AG10803 (cell line): Measurements from ENCODE around the gene TMEM35A.
"Not testable (repeated sequence)": the region's sequence is repeated elsewhere in the genome, so short reads cannot be mapped to it uniquely, and the experiment has no call there.

ENCODE experiments used
- DNase-seq: peaks from one replicate; pipeline ENCODE4 v3.0.0; 2010; ENCODE audit warnings: low read depth
- H3K4me3 ChIP-seq: 2 replicates; pipeline ENCODE4 v1.5.1; 2011; ENCODE audit warnings: mild to moderate bottlenecking, low read length, control low read depth
- TF ChIP-seq, protein P1 (sequence below): conservative IDR thresholded peaks from 2 replicates; pipeline ENCODE4 v1.5.1; 2011; ENCODE audit warnings: mild to moderate bottlenecking, low read length, control low read depth, inconsistent platforms

Gene TMEM35A, protein sequence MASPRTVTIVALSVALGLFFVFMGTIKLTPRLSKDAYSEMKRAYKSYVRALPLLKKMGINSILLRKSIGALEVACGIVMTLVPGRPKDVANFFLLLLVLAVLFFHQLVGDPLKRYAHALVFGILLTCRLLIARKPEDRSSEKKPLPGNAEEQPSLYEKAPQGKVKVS

DNA sequence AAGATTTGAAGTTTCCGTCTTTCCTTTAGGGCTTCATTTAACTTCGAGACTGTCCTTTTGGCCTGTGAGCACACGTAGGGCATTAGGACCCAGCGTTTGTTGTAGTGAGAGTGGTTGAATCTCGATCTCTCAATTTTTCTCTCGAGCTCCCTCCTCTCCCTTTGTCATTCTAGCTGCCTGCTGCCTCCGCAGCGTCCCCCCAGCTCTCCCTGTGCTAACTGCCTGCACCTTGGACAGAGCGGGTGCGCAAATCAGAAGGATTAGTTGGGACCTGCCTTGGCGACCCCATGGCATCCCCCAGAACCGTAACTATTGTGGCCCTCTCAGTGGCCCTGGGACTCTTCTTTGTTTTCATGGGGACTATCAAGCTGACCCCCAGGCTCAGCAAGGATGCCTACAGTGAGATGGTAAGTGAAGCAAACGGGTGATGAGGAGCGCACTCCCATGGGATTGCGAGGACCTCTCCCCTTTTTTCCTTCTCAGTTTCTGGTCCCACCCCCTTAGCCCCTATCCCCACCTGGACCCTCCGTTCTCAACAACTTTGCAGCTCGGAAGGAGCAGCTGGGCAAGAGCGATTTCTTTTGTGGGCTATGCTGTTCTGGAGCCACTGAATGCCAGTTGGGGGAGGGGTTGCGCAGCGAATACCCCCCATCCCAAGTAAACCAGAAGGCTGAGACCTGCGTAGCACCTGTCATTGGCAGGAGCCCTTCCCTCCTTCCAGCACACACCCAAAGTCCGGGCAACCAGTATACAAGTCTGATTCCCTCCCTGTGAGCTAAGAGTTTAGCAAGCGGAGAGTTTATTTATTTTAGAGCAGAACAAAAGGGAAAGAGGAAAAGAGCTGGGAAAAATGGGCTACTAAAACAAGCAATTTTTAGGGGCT is at the start of gene TMEM35A:
TSS of gene TMEM35A (plus strand) at position 164 of the 883 bp plus-strand sequence. CDS start at position 288, 124 bp downstream.
- H3K4me3 ChIP-seq: peak within 1 kb of the TSS; percentile 56
- peak; percentile 15 for DNase-seq
- TF ChIP-seq, protein P1, sequence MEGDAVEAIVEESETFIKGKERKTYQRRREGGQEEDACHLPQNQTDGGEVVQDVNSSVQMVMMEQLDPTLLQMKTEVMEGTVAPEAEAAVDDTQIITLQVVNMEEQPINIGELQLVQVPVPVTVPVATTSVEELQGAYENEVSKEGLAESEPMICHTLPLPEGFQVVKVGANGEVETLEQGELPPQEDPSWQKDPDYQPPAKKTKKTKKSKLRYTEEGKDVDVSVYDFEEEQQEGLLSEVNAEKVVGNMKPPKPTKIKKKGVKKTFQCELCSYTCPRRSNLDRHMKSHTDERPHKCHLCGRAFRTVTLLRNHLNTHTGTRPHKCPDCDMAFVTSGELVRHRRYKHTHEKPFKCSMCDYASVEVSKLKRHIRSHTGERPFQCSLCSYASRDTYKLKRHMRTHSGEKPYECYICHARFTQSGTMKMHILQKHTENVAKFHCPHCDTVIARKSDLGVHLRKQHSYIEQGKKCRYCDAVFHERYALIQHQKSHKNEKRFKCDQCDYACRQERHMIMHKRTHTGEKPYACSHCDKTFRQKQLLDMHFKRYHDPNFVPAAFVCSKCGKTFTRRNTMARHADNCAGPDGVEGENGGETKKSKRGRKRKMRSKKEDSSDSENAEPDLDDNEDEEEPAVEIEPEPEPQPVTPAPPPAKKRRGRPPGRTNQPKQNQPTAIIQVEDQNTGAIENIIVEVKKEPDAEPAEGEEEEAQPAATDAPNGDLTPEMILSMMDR: no peak

DNA sequence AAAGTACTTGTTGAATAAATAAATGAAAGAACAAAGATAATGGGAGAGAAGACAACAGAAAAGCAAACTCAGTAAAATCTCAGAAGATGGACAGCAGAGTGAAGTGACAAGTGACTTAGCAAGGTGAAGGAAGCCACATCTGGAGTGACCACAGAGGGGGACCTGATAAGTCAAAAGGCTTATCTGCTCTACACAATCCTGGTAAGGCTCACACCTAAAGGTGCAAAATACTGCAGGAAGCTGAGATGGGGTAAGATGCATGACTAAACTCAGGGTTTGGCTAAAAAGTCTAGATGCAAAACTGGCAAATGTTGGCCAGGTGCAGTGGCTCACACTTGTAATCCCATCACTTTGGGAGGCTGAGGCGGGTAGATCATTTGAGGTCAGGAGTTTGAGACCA is 49.0 kb upstream of the TMEM35A start:
- no peak overlapping the region for H3K4me3 ChIP-seq
- TF ChIP-seq, protein P1: no peak
- DNase-seq: no peak

DNA sequence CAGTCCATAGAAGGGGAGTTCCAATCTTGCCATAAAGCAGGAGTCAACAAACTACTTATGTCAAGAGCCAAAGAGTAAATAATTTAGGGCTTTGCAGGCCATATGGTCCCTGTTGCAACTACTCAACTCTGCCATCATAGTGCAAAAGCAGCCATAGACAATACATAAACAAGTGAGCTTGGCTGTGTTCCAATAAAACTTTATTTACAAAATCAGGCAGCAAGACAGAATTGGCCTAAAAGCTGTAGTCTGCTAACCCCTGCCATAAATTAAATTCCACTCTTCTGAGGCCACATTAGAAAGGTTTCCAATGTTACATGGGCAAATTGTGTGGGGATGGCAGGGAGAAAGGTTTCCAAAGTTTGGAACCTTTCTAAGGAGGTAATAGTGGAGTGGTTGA is 41.4 kb upstream of the TMEM35A start:
- TF ChIP-seq, protein P1: no peak
- H3K4me3 ChIP-seq: no peak overlapping the region
- no peak for DNase-seq

DNA sequence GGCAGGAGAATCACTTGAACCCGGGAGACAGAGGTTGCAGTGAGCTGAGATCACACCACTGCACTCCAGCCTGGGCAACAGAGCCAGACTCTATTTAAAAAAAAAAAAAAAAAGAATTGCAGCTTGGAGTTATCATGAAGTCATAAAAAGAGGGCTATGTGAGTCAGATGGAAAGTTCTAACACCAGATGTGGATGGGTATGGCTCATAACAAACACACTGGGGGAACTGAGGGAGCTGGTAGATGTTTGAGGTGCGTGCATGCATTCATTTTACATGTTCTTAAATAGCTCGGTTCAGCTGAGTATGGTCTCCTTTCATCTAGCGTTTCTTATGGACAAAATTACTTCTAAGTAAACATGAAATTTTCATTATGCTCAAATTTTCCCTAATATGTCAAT is 38.5 kb upstream of the TMEM35A start:
- TF ChIP-seq, protein P1: no peak
- H3K4me3 ChIP-seq: no peak overlapping the region
- DNase-seq: peak; percentile 29

DNA sequence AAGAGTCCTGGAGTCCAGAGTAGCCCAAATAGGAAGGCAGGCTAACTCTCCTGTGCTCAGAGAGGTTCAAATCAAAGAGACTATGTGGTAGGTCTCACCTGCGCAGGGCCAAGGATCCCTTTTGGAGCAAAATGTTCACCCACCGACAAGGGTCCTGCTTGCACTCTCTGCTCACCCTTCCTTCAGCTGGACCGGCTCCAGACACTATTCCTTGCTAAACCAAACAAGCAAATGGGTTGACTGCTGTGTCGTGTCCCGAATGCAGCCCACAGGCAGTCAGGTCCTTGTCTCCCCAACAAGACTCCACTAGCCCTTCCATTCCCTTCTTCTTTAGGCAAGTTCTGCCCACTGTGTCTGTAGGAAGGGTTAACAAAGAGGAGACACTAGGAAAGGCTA is 27.5 kb upstream of the TMEM35A start:
- TF ChIP-seq, protein P1: no peak
- H3K4me3 ChIP-seq: peak overlapping the region; percentile 68
- no peak for DNase-seq

DNA sequence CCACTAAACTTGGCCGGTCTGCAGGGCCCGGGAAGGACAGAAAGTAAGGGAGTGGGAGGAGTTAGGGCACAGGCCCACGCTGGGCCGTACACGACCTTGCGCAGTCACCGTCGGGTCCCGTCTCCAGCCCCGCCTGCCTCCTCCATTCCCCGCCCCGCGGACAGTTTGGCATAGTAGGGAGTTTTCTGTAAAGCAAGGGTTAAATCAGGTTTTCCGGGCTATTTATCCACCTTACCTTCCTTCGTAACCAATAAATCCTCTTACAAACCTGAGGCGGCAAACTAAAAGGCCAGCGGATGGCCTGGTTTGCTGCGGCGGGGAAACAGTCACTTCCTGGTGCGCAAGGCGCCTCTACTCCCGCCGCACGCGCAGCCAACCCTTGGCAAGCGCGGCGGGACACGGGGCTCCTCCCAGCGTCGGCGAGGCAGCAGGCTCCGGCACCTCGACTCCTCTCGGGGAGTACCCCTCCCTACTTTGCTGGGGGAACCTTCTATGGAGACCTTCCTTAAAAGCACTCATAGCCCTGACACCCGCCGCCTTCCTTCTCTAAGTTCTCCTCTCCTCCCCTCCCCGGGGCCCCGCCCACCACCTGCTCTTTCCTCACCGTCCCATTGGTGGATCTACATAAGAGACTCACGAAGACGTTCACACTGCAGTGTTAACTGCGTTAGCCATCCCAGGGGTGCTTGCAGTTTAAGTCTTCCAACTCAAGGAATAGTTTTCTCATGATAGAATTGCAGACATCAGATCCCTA is 27.0 kb upstream of the TMEM35A start, which contains the start of gene TRMT2B:
TSS of gene TRMT2B (minus strand) at position 563 of the 754 bp plus-strand sequence. CDS start 9,822 bp downstream, outside the sequence.
- H3K4me3 ChIP-seq: peak within 1 kb of the TSS; percentile 68
- peak; percentile 61 for DNase-seq
- TF ChIP-seq, protein P1: no peak

DNA sequence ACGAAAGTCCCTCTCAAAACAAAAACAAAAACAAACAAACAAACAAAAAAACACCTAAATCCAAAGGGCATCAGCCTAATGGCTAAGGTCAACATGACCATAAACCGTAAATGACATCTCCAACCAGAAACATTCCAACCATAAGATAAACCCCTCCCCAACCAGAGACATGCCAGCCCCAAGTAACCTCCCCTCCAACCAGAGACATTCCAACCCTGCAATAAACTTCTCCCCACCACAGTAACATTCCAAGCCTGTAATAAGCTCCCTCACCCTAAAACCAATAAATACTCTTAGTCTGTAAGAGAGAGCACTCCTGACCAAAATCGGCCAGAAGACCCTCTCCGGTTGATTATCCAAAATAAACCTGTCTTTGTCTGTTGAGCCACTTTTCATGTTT is 22.1 kb upstream of the TMEM35A start:
- not testable (repeated sequence) for H3K4me3 ChIP-seq, DNase-seq
